ENCODE data around the gene SKIC8.

SKIC8 gene

GRCh38 chr15:78299101-78299930, at the start of gene SKIC8:
TSS of gene SKIC8 (minus strand) at chr15:78299609. CDS start at chr15:78295686, 3,923 bp downstream.
- DNase-seq, result peak; percentile 76

GRCh38 chr15:78347586-78348543, 48.5 kb upstream of the SKIC8 start:
- DNase-seq, result peak; percentile 6

- DNase-seq, result no peak
Observed at GRCh38 chr15:78345396-78346125, 46.2 kb upstream of the SKIC8 start.

- no peak for DNase-seq
Observed at GRCh38 chr15:78343276-78344060, 44.1 kb upstream of the SKIC8 start.

GRCh38 chr15:78342021-78342420, 42.6 kb upstream of the SKIC8 start:
- no peak for DNase-seq

GRCh38 chr15:78341057-78341987, 41.9 kb upstream of the SKIC8 start:
- DNase-seq, result peak; percentile 1

- no peak for DNase-seq
Observed at GRCh38 chr15:78340231-78341056, 41.0 kb upstream of the SKIC8 start, which contains the start of gene CRABP1. TSS of gene CRABP1 (plus strand) at chr15:78340353. CDS start at chr15:78340429, 76 bp downstream.

- no peak for DNase-seq
Observed at GRCh38 chr15:78339559-78339958, 40.1 kb upstream of the SKIC8 start.

- no peak for DNase-seq
Observed at GRCh38 chr15:78338781-78339180, 39.4 kb upstream of the SKIC8 start.

GRCh38 chr15:78335985-78336384, 36.6 kb upstream of the SKIC8 start:
- no peak for DNase-seq

- DNase-seq, result no peak
Observed at GRCh38 chr15:78334845-78335244, 35.4 kb upstream of the SKIC8 start.

- DNase-seq, result no peak
Observed at GRCh38 chr15:78329625-78330024, 30.2 kb upstream of the SKIC8 start.

- DNase-seq, result no peak
Observed at GRCh38 chr15:78327466-78327865, 28.1 kb upstream of the SKIC8 start.

- DNase-seq, result no peak
Observed at GRCh38 chr15:78325092-78325843, 25.9 kb upstream of the SKIC8 start.

GRCh38 chr15:78324144-78324543, 24.7 kb upstream of the SKIC8 start:
- DNase-seq, result no peak

- DNase-seq, result no peak
Observed at GRCh38 chr15:78323693-78324092, 24.3 kb upstream of the SKIC8 start.

GRCh38 chr15:78322724-78323521, 23.5 kb upstream of the SKIC8 start:
- no peak for DNase-seq

GRCh38 chr15:78322243-78322642, 22.8 kb upstream of the SKIC8 start:
- DNase-seq, result no peak
